GM12891 (cell line): ENCODE results near the gene RNU5B-1.

Experiments
- POLR2A ChIP-seq: IDR thresholded peaks from 2 replicates; pipeline ENCODE4 v1.6.1; 2011; ENCODE audit warnings: low read depth, low read length, control low read depth
- POLR2AphosphoS5 ChIP-seq: IDR thresholded peaks from 2 replicates; pipeline ENCODE4 v1.6.1; 2011; ENCODE audit warnings: low read depth, low read length, control low read depth

- no peak for TF ChIP-seq POLR2A
- TF ChIP-seq POLR2AphosphoS5, result no peak
These were observed 28.1 kb downstream of the RNU5B-1 start for GRCh38 chr15:65332391-65333147.
